GM19397 (cell line): ENCODE measurements around the gene TOR2A.

Source experiments
- ATAC-seq: cut with Tn5 transposase; IDR thresholded peaks from one replicate; pipeline ENCODE4 v1.9.1; 2021; ENCODE audit warnings: mild to moderate bottlenecking, moderate library complexity; ENCODE audit not compliant: unreplicated experiment

The TOR2A gene

GRCh38 chr9:127744398-127745110 is 9.5 kb upstream of the TOR2A start:
- ATAC-seq, result no peak

GRCh38 chr9:127742435-127743088 is 7.5 kb upstream of the TOR2A start:
- no peak for ATAC-seq

GRCh38 chr9:127741831-127742434 is 6.8 kb upstream of the TOR2A start:
- ATAC-seq, result no peak

GRCh38 chr9:127739614-127740330 is 4.7 kb upstream of the TOR2A start:
- ATAC-seq, result no peak

GRCh38 chr9:127738666-127739065 is 3.6 kb upstream of the TOR2A start:
- no peak for ATAC-seq

GRCh38 chr9:127735530-127736185 is 564 bp upstream of the TOR2A start:
- no peak for ATAC-seq

- no peak for ATAC-seq
Measured at GRCh38 chr9:127734247-127734746, 797 bp downstream of the TOR2A start.

GRCh38 chr9:127733614-127734013 is 1.5 kb downstream of the TOR2A start:
- no peak for ATAC-seq

GRCh38 chr9:127732444-127732843 is 2.6 kb downstream of the TOR2A start:
- ATAC-seq, result no peak

- no peak for ATAC-seq
Measured at GRCh38 chr9:127731938-127732337, 3.2 kb downstream of the TOR2A start.

- no peak for ATAC-seq
Measured at GRCh38 chr9:127730799-127731410, 4.2 kb downstream of the TOR2A start.

- ATAC-seq, result no peak
Measured at GRCh38 chr9:127730262-127730661, 4.8 kb downstream of the TOR2A start.

- ATAC-seq, result no peak
Measured at GRCh38 chr9:127729522-127730256, 5.4 kb downstream of the TOR2A start.

GRCh38 chr9:127728808-127729207 is 6.3 kb downstream of the TOR2A start:
- ATAC-seq, result no peak

GRCh38 chr9:127726871-127727270 is 8.2 kb downstream of the TOR2A start:
- no peak for ATAC-seq

- no peak for ATAC-seq
Measured at GRCh38 chr9:127724012-127724411, 11.1 kb downstream of the TOR2A start.

GRCh38 chr9:127723444-127723843 is 11.7 kb downstream of the TOR2A start:
- ATAC-seq, result no peak

GRCh38 chr9:127723013-127723412 is 12.1 kb downstream of the TOR2A start:
- no peak for ATAC-seq

- ATAC-seq, result no peak
Measured at GRCh38 chr9:127722055-127722745, 12.9 kb downstream of the TOR2A start.
